Transverse colon (tissue), 3 donors: ENCODE data around the gene SPTLC3.

Experiments
- POLR2A ChIP-seq: fragments of 450-650 bp; IDR thresholded peaks from one replicate; pipeline ENCODE4 v1.6.1; 2016; ENCODE audit warnings: antibody characterized with exemption, mild to moderate bottlenecking, moderate library complexity
- POLR2AphosphoS5 ChIP-seq, 3 donors: sonication (generic); formaldehyde crosslinking; IDR thresholded peaks; one replicate each; pipeline ENCODE4 v1.6.1; 2016; ENCODE audit warnings: antibody characterized with exemption in 3 of 3

DNA sequence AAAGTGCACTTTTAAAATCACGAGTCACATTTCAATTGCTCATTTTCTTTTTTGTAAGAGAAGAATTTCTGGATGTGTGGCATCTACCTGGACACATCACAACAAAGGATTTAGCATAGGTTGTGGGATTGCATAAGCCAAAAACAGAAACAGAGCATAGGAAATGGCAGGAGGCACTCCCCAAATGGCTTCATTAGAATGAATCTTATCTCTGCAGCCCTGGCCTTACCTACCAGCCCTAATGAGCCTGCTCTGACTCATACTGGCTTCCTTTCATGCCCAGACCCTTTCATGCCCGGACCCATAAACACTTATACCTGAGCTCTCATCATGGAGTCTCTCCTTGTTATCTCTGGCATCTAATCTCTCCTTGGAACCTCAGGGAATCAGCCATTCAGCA lies 23.9 kb upstream of the SPTLC3 start:
- TF ChIP-seq POLR2AphosphoS5 (IDR thresholded peaks at IDR 0.05) (no peak), POLR2A (no peak)
